HCT116 (cell line): ENCODE data around the gene ACTL6B. TPM values are rescaled to one million over a fixed set of nuclear protein-coding genes. Genes with fewer than 3 reads are reported as not detected.

Experiments used
- ATAC-seq: fragments of 200-7000 bp; cut with Tn5 transposase; 2 replicates; pipeline ENCODE4 v1.9.1; 2020; ENCODE audit warnings: mild to moderate bottlenecking, moderate library complexity
- BruUV-seq: library from RNA; stranded (reverse); fragments of 400-500 nt; replicated peaks from 2 replicates; lab custom pipeline; 2021; lab: Mats Ljungman, UMichigan
- CTCF ChIA-PET: fragments of 300-600 bp; sonication (Branson Sonifier 250); formaldehyde crosslinking; loops from one replicate; lab custom pipeline; 2021; ENCODE audit warnings: antibody characterized with exemption; lab: Charles Lee
- POLR2A ChIA-PET: fragments of 300-600, 350-600 bp; sonication (Branson Sonifier 250); formaldehyde crosslinking; loops from one replicate; lab custom pipeline; 2021; ENCODE audit warnings: antibody characterized with exemption; lab: Charles Lee
- RAD21 ChIA-PET, 2 experiments: fragments of 300-600 bp; sonication (Branson Sonifier 250); formaldehyde crosslinking; loops; one replicate each; lab custom pipeline; 2023; ENCODE audit warnings: low total read pairs in 2 of 2; ENCODE audit not compliant: uncharacterized antibody in 2 of 2, unreplicated experiment in 2 of 2, low non-redundant PET in 1 of 2; lab: Charles Lee
- DNase-seq: peaks from one replicate; pipeline ENCODE4 v3.0.0-alpha.2; 2010; ENCODE audit warnings: low read depth, low spot score
- H2AFZ ChIP-seq: fragments of 200-600 bp; shearing (Covaris generic), sonication (generic); 2 replicates; pipeline ENCODE4 v1.6.1; 2017; ENCODE audit warnings: low read depth, mixed run types, mixed read lengths, antibody characterized with exemption, low read length; ENCODE audit not compliant: poor library complexity, severe bottlenecking
- H3K27ac ChIP-seq: 2 replicates; pipeline ENCODE4 v1.5.1; 2012; ENCODE audit warnings: low read depth, low read length
- H3K27me3 ChIP-seq: fragments of 200-600 bp; sonication (generic); 2 replicates; pipeline ENCODE4 v1.6.1; 2016; ENCODE audit warnings: mixed run types, low read length, mixed read lengths; ENCODE audit not compliant: insufficient read depth
- H3K36me3 ChIP-seq, 2 experiments: fragments of 200-500 bp in 1 of 2; fragments of 200-600 bp in 1 of 2; sonication (Bioruptor generic) in 1 of 2; sonication (generic) in 1 of 2; 2 replicates each; pipeline versions ENCODE4 v1.5.1 to v1.6.1; 2014 to 2016; ENCODE audit warnings: low read length in 2 of 2, inconsistent platforms in 1 of 2, mixed read lengths in 1 of 2, mixed run types in 1 of 2; ENCODE audit not compliant: insufficient read depth in 2 of 2, control insufficient read depth in 1 of 2
- H3K4me1 ChIP-seq, 2 experiments: fragments of 200-600 bp in 1 of 2; sonication (generic) in 1 of 2; 2 replicates each; pipeline versions ENCODE4 v1.5.1 to v1.6.1; 2012 to 2017; ENCODE audit warnings: low read length in 2 of 2, inconsistent platforms in 1 of 2, mild to moderate bottlenecking in 1 of 2, mixed read lengths in 1 of 2, mixed run types in 1 of 2, moderate library complexity in 1 of 2; ENCODE audit not compliant: insufficient read depth in 2 of 2, control insufficient read depth in 1 of 2
- H3K4me2 ChIP-seq: fragments of 200-600 bp; sonication (generic); 2 replicates; pipeline ENCODE4 v1.6.1; 2017; ENCODE audit warnings: mixed run types, low read length, mixed read lengths
- H3K4me3 ChIP-seq, 2 experiments: fragments of 200-600 bp in 1 of 2; sonication (generic) in 1 of 2; replicated peaks in 1 of 2; 2 replicates each; pipeline ENCODE4 v1.5.1; 2011 to 2016; ENCODE audit warnings: low read length in 2 of 2, control low read depth in 1 of 2, low read depth in 1 of 2, mild to moderate bottlenecking in 1 of 2, mixed read lengths in 1 of 2, mixed run types in 1 of 2
- H3K79me2 ChIP-seq: fragments of 200-600 bp; sonication (generic); 2 replicates; pipeline ENCODE4 v1.6.1; 2017; ENCODE audit warnings: mild to moderate bottlenecking, mixed run types, low read length, moderate library complexity, mixed read lengths; ENCODE audit not compliant: insufficient read depth
- H3K9ac ChIP-seq: fragments of 200-600 bp; sonication (generic); 2 replicates; pipeline ENCODE4 v1.6.1; 2016; ENCODE audit warnings: low read length, mixed read lengths
- H3K9me2 ChIP-seq: fragments of 200-600 bp; sonication (generic), shearing (Covaris generic); 2 replicates; pipeline ENCODE4 v1.6.1; 2017; ENCODE audit warnings: mixed run types, mild to moderate bottlenecking, moderate library complexity; ENCODE audit not compliant: insufficient read depth
- H3K9me3 ChIP-seq, 2 experiments: fragments of 200-500 bp in 1 of 2; fragments of 200-600 bp in 1 of 2; sonication (Bioruptor generic) in 1 of 2; sonication (generic) in 1 of 2; 2 replicates each; pipeline ENCODE4 v1.6.1; 2014 to 2017; ENCODE audit warnings: low read length in 2 of 2, mixed read lengths in 2 of 2, inconsistent platforms in 1 of 2, low read depth in 1 of 2, mild to moderate bottlenecking in 1 of 2, mixed run types in 1 of 2, moderate library complexity in 1 of 2; ENCODE audit not compliant: control insufficient read depth in 1 of 2, insufficient read depth in 1 of 2
- H4K20me1 ChIP-seq: fragments of 200-600 bp; sonication (generic), shearing (Covaris generic); 2 replicates; pipeline ENCODE4 v1.6.1; 2017; ENCODE audit warnings: mixed run types, mild to moderate bottlenecking, moderate library complexity; ENCODE audit not compliant: insufficient read depth
- ATF3 ChIP-seq: IDR thresholded peaks from 2 replicates; pipeline ENCODE4 v1.6.1; 2012
- CTCF ChIP-seq, 3 experiments: fragments of 200-600 bp in 1 of 3; sonication (generic) in 1 of 3; IDR thresholded peaks in 2 of 3; conservative IDR thresholded peaks in 1 of 3; 2 replicates each; pipeline ENCODE4 v1.5.1; 2012 to 2017; ENCODE audit warnings: low read depth in 2 of 3, low read length in 2 of 3, antibody characterized with exemption in 1 of 3, borderline replicate concordance in 1 of 3, control low read depth in 1 of 3, mild to moderate bottlenecking in 1 of 3, mixed read lengths in 1 of 3, mixed run types in 1 of 3, moderate library complexity in 1 of 3; ENCODE audit not compliant: insufficient read depth in 1 of 3
- ELF1 ChIP-seq: IDR thresholded peaks from 2 replicates; pipeline ENCODE4 v1.6.1; 2012; ENCODE audit warnings: low read depth, borderline replicate concordance
- EZH2 ChIP-seq: fragments of 200-600 bp; sonication (generic); IDR thresholded peaks from 2 replicates; pipeline ENCODE4 v1.6.1; 2017; ENCODE audit warnings: antibody characterized with exemption, mixed run types
- POLR2AphosphoS5 ChIP-seq: IDR thresholded peaks from 2 replicates; pipeline ENCODE4 v1.6.1; 2011; ENCODE audit warnings: mild to moderate bottlenecking, low read depth, low read length, moderate library complexity
- REST ChIP-seq: IDR thresholded peaks from 2 replicates; pipeline ENCODE4 v1.6.1; 2012; ENCODE audit warnings: low read depth
- SIN3A ChIP-seq: IDR thresholded peaks from 2 replicates; pipeline ENCODE4 v1.6.1; 2012; ENCODE audit warnings: low read depth
- SP1 ChIP-seq: IDR thresholded peaks from 2 replicates; pipeline ENCODE4 v1.6.1; 2012; ENCODE audit warnings: low read depth
- SRF ChIP-seq: IDR thresholded peaks from 2 replicates; pipeline ENCODE4 v1.6.1; 2012; ENCODE audit warnings: low read depth
- TCF7L2 ChIP-seq: IDR thresholded peaks from 2 replicates; pipeline ENCODE4 v1.7.0; 2011; ENCODE audit warnings: borderline replicate concordance, inconsistent platforms; ENCODE audit not compliant: insufficient read depth, insufficient read length; ENCODE audit errors: extremely low read depth
- YY1 ChIP-seq: IDR thresholded peaks from 2 replicates; pipeline ENCODE4 v1.6.1; 2011; ENCODE audit warnings: low read length, low read depth, moderate library complexity, mild to moderate bottlenecking; ENCODE audit not compliant: insufficient replicate concordance; ENCODE audit errors: extremely low read depth
- intact Hi-C: fragments of 100-400 bp; cut with micrococcal nuclease; formaldehyde crosslinking; loops from 2 replicates; pipeline ENCODE4 v1.10.0; 2022
- total RNA-seq: library from RNA; stranded (reverse); gene quantifications from one replicate; pipeline ENCODE4 v1.2.1, GENCODE V29; 2021; ENCODE audit not compliant: unreplicated experiment

The ACTL6B gene
- total RNA-seq, 1 experiment from 2014 or later: not detected

GRCh38 chr7:100688326-100688860 lies 32.1 kb upstream of the ACTL6B start:
- DNase-seq (no peak), ATAC-seq (no peak)
- no peak overlapping the region for H3K9ac ChIP-seq
- H3K27ac ChIP-seq: no peak overlapping the region
- H3K79me2 ChIP-seq: peaks cover 61% of the 10 kb centered on the region
- POLR2A ChIA-PET: no interaction called here
- no peak overlapping the region for H2AFZ ChIP-seq
- RAD21 ChIA-PET: no interaction called here
- peaks cover 23 to 28% of the 10 kb centered on the region in 2 experiments; a peak in 3 of 4 replicates for H3K36me3 ChIP-seq
- H4K20me1 ChIP-seq: no peaks in the 10 kb centered on the region
- no peaks in the 10 kb centered on the region for H3K27me3 ChIP-seq
- peaks cover 14 to 24% of the 10 kb centered on the region in 2 experiments; a peak in 3 of 4 replicates for H3K4me1 ChIP-seq
- TF ChIP-seq SRF: no peak
- no peak for TF ChIP-seq YY1
- no peak for TF ChIP-seq TCF7L2
- H3K4me2 ChIP-seq: no peak overlapping the region
- H3K9me3 ChIP-seq: no peaks in the 10 kb centered on the region
- intact Hi-C loops: no loop called here
- CTCF ChIA-PET: no interaction called here
- no TSS peak for BruUV-seq
- H3K9me2 ChIP-seq: no peaks in the 10 kb centered on the region
- no peak overlapping the region for H3K4me3 ChIP-seq

GRCh38 chr7:100687751-100688300 lies 31.6 kb upstream of the ACTL6B start:
- no peak overlapping the region for H3K9ac ChIP-seq
- ChIA-PET CTCF (no interaction called here), RAD21 (no interaction called here), POLR2A (interaction anchor here (0.6 kb wide), 1 partner anchor 185 kb away, joined by 3 read pairs; no protein-coding TSS in a partner anchor)
- ATAC-seq (no peak), DNase-seq (no peak)
- H2AFZ ChIP-seq: no peak overlapping the region
- no peak overlapping the region for H3K27ac ChIP-seq
- BruUV-seq: no TSS peak
- no peak overlapping the region for H3K4me2 ChIP-seq
- H3K4me1 ChIP-seq: peaks cover 14 to 22% of the 10 kb centered on the region in 2 experiments; a peak in 3 of 4 replicates
- H3K9me3 ChIP-seq: no peaks in the 10 kb centered on the region
- no peak overlapping the region for H3K4me3 ChIP-seq
- no peaks in the 10 kb centered on the region for H3K27me3 ChIP-seq
- intact Hi-C loops: no loop called here
- no peaks in the 10 kb centered on the region for H3K9me2 ChIP-seq
- H3K36me3 ChIP-seq: peaks cover 23 to 28% of the 10 kb centered on the region in 2 experiments; a peak in 3 of 4 replicates
- H3K79me2 ChIP-seq: peaks cover 56% of the 10 kb centered on the region
- no peaks in the 10 kb centered on the region for H4K20me1 ChIP-seq
- no peak for TF ChIP-seq SP1
- TF ChIP-seq YY1: no peak
- no peak for TF ChIP-seq CTCF (IDR thresholded peaks at IDR 0.05 in 2 of 3, conservative IDR thresholded peaks at IDR 0.05 in 1 of 3; ENCODE audit: borderline replicate concordance in 1 of 3, insufficient read depth in 1 of 3, low read depth in 2 of 3, low read length in 2 of 3)
- no peak for TF ChIP-seq POLR2AphosphoS5
- no peak for TF ChIP-seq ELF1
- no peak for TF ChIP-seq SIN3A
- TF ChIP-seq REST: no peak
- TF ChIP-seq EZH2: no peak
- TF ChIP-seq ATF3: no peak
